Smooth muscle cell (in vitro differentiated cells): ENCODE measurements around the gene PNKD. TPM values are rescaled to one million over a fixed set of nuclear protein-coding genes. Genes with fewer than 3 reads are reported as not detected.
A peak's percentile ranks its signal among the peaks of the same experiment; 100 is the strongest.

Experiments used
- DNase-seq: peaks from one replicate; lab custom pipeline; 2025; ENCODE audit not compliant: unreplicated experiment; lab: John Stamatoyannopoulos, UW
- H2AFZ ChIP-seq: fragments of 200-600 bp; sonication (generic); 2 replicates; pipeline ENCODE4 v1.6.0; 2016; ENCODE audit warnings: antibody characterized with exemption, low read depth, mild to moderate bottlenecking
- H3F3A ChIP-seq: fragments of 200-600 bp; sonication (generic); 2 replicates; pipeline ENCODE4 v1.6.0; 2017; ENCODE audit warnings: antibody characterized with exemption, low read depth
- H3K27ac ChIP-seq: fragments of 200-600 bp; sonication (generic); 2 replicates; pipeline ENCODE4 v1.5.1; 2016; ENCODE audit warnings: low read depth, mild to moderate bottlenecking
- H3K27me3 ChIP-seq: fragments of 200-600 bp; sonication (generic); 2 replicates; pipeline ENCODE4 v1.6.1; 2016; ENCODE audit warnings: low read depth, mild to moderate bottlenecking
- H3K36me3 ChIP-seq: fragments of 200-600 bp; sonication (generic); 2 replicates; pipeline ENCODE4 v1.5.1; 2016; ENCODE audit warnings: low read depth
- H3K4me1 ChIP-seq: fragments of 200-600 bp; sonication (generic); 2 replicates; pipeline ENCODE4 v1.5.1; 2016; ENCODE audit warnings: low read depth
- H3K4me2 ChIP-seq: fragments of 200-600 bp; sonication (generic); 2 replicates; pipeline ENCODE4 v1.6.0; 2016; ENCODE audit warnings: mild to moderate bottlenecking
- H3K4me3 ChIP-seq: fragments of 200-600 bp; sonication (generic); 2 replicates; pipeline ENCODE4 v1.5.1; 2016; ENCODE audit warnings: mild to moderate bottlenecking
- H3K79me2 ChIP-seq: fragments of 200-600 bp; sonication (generic); 2 replicates; pipeline ENCODE4 v1.6.0; 2016; ENCODE audit warnings: low read depth, mild to moderate bottlenecking
- H3K9ac ChIP-seq: fragments of 200-600 bp; sonication (generic); 2 replicates; pipeline ENCODE4 v1.6.0; 2016; ENCODE audit warnings: low read depth
- H3K9me3 ChIP-seq: fragments of 200-600 bp; sonication (generic); replicated peaks from 2 replicates; pipeline ENCODE4 v1.5.1; 2016; ENCODE audit warnings: low read depth
- H4K20me1 ChIP-seq: fragments of 200-600 bp; sonication (generic); 2 replicates; pipeline ENCODE4 v1.6.0; 2016; ENCODE audit warnings: low read depth
- WGBS: methylation state at CpG from one replicate; pipeline ENCODE4 v1.1.7; 2016; ENCODE audit warnings: low lambda C conversion rate; 5-methylcytosine and 5-hydroxymethylcytosine counted together
- polyA plus RNA-seq: library from polyadenylated mRNA; unstranded; fragments of >200 nt; fragmentation: Nextera tagmentation; extraction: Ambion mirVana; gene quantifications from 2 replicates; pipeline ENCODE4 v1.2.1, GENCODE V29; 2016
- total RNA-seq: library from RNA; depleted of rRNA; stranded (reverse); fragments of >200 nt; gene quantifications from 2 replicates; pipeline ENCODE4 v1.2.3, GENCODE V29; 2014
- TF ChIP-seq, protein P1 (sequence below): fragments of 200-600 bp; sonication (generic); IDR thresholded peaks from 2 replicates; pipeline ENCODE4 v1.5.1; 2017; ENCODE audit warnings: borderline replicate concordance, mild to moderate bottlenecking, antibody characterized with exemption; ENCODE audit not compliant: insufficient read depth, poor library complexity, severe bottlenecking

The PNKD gene
- total and polyA plus RNA-seq, 2 experiments from 2014 or later, result 42.0 to 126 TPM

DNA sequence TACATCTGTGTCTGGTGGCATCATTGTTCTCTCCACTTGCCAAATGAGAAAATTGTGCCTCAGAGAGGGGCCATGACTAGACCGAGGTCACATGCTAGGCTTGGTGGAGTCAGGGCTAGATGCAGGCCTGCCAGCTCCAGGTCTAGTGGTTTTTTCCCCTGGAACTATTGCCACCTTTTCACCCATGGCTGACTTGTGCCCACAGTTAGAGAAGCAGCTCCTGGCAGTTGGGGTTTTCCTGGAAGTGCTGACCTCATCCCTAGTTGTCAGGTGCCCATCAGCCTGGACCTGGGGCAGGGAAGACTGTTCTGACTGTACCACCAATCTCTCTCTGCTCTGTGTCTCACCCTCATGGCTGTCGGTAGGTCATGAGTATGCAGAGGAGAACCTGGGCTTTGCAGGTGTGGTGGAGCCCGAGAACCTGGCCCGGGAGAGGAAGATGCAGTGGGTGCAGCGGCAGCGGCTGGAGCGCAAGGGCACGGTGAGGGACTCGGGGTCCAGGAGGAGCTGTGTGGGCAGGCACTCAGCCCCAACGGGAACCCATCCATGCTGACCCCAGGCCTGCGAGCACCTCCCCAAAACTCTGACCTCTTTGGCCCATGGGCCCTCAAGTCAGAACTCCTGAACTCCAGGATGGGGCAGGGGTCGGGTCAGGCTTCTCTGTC lies 73.9 kb downstream of the PNKD start:
- no peaks in the 10 kb centered on the region for H3K36me3 ChIP-seq
- no peaks in the 10 kb centered on the region for H3K4me1 ChIP-seq
- H3K9ac ChIP-seq, result no peak overlapping the region
- no peaks in the 10 kb centered on the region for H3F3A ChIP-seq
- no peaks in the 10 kb centered on the region for H3K27me3 ChIP-seq
- H3K4me3 ChIP-seq, result no peak overlapping the region
- H3K27ac ChIP-seq, result peak overlapping the region; percentile 25
- no peak overlapping the region for H2AFZ ChIP-seq
- DNase-seq, result no peak
- H3K4me2 ChIP-seq, result no peak overlapping the region
- no peaks in the 10 kb centered on the region for H3K79me2 ChIP-seq
- H3K9me3 ChIP-seq, result no peaks in the 10 kb centered on the region
- 97% methylated on average over 12 of the region's 12 CpGs for WGBS
- TF ChIP-seq, protein P1, sequence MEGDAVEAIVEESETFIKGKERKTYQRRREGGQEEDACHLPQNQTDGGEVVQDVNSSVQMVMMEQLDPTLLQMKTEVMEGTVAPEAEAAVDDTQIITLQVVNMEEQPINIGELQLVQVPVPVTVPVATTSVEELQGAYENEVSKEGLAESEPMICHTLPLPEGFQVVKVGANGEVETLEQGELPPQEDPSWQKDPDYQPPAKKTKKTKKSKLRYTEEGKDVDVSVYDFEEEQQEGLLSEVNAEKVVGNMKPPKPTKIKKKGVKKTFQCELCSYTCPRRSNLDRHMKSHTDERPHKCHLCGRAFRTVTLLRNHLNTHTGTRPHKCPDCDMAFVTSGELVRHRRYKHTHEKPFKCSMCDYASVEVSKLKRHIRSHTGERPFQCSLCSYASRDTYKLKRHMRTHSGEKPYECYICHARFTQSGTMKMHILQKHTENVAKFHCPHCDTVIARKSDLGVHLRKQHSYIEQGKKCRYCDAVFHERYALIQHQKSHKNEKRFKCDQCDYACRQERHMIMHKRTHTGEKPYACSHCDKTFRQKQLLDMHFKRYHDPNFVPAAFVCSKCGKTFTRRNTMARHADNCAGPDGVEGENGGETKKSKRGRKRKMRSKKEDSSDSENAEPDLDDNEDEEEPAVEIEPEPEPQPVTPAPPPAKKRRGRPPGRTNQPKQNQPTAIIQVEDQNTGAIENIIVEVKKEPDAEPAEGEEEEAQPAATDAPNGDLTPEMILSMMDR, result no peak
- no peaks in the 10 kb centered on the region for H4K20me1 ChIP-seq

DNA sequence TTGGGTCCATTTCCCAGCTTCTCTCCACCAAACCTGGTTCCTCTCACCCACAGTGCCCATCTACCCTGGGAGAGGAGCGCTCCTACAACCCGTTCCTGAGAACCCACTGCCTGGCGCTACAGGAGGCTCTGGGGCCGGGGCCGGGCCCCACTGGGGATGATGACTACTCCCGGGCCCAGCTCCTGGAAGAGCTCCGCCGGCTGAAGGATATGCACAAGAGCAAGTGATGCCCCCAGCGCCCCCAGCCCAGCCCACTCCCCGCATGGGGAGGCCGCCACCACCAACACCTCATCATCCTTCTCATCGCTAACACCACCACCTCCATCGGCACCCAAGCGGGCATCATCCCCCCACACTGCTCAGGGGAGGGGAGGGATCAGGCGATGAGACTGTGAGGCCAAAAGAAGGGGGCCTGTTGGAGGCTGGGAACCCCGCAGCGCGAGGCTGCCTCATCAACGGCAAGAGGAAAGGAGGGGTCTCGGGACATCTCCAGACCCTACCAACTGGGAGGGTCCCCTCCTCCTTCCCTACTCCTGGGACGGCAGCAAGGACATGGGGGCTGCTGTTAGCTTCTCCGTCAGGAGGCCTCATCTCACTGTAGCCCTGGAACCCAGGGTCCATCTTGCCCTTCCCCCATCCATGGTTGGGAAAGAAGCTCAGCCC lies 74.6 kb downstream of the PNKD start:
- Histone ChIP-seq H2AFZ (no peak overlapping the region), H4K20me1 (no peaks in the 10 kb centered on the region), H3K4me1 (no peaks in the 10 kb centered on the region), H3K27ac (no peak overlapping the region), H3K4me3 (no peak overlapping the region), H3K36me3 (no peaks in the 10 kb centered on the region), H3K9me3 (no peaks in the 10 kb centered on the region), H3K79me2 (no peaks in the 10 kb centered on the region), H3K9ac (no peak overlapping the region), H3K4me2 (no peak overlapping the region), H3K27me3 (no peaks in the 10 kb centered on the region), H3F3A (no peaks in the 10 kb centered on the region)
- TF ChIP-seq, protein P1, result no peak
- WGBS, result over 99% methylated on average over 17 of the region's 22 CpGs
- DNase-seq, result no peak

DNA sequence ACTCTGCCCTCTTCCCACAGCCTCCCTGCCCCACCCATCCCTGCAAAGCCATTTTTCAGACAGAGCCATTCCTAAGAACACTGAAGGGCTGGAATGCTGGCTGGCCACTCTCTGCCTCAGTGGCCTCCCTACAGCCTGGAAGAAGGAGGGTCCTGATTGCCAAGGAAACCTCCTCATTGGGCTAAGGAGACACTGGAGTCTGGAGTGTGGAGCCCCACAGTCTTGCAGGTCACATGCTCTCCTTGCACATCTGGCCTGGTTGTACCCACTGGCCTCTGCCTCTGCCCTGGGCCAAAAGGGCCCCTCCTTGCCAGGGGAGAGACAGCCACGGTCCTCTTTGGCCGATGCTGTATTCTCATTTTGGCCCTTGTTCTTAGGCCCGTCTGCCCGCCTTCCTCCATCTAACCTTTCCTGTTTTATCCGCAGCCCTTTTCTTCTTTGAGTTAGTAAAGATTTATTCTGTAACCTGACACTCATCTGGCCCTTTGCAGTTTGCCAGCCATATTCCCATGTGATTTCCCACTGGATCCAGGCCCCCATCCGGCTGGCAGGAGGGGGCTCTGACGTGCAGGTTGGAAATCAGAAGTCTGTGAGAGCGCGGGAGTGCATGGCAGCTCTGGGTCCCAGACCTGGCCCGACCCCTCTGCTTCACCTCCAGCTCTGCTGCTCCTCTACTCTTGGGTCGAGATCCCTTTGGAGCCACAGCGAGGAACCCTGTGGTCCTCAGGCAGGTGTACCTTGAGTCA lies 75.3 kb downstream of the PNKD start:
- no peaks in the 10 kb centered on the region for H3F3A ChIP-seq
- no peak overlapping the region for H3K4me3 ChIP-seq
- no peaks in the 10 kb centered on the region for H3K4me1 ChIP-seq
- H4K20me1 ChIP-seq, result no peaks in the 10 kb centered on the region
- no peaks in the 10 kb centered on the region for H3K79me2 ChIP-seq
- 92% methylated on average over 12 of the region's 12 CpGs for WGBS
- no peaks in the 10 kb centered on the region for H3K27me3 ChIP-seq
- no peak overlapping the region for H3K4me2 ChIP-seq
- no peak overlapping the region for H3K27ac ChIP-seq
- no peaks in the 10 kb centered on the region for H3K9me3 ChIP-seq
- H3K36me3 ChIP-seq, result no peaks in the 10 kb centered on the region
- no peak overlapping the region for H2AFZ ChIP-seq
- H3K9ac ChIP-seq, result no peak overlapping the region
- TF ChIP-seq, protein P1, result no peak
- DNase-seq, result no peak
